SIG-M5 (cell line): ENCODE measurements around the gene FAM83F.

Experiments
- DNase-seq: peaks from one replicate; lab custom pipeline; 2025; lab: John Stamatoyannopoulos, UW

The FAM83F gene

GRCh38 chr22:40067639-40068038, 72.9 kb downstream of the FAM83F start:
- DNase-seq = no peak

GRCh38 chr22:40070701-40071100, 75.9 kb downstream of the FAM83F start:
- DNase-seq = no peak

GRCh38 chr22:40071720-40072119, 77.0 kb downstream of the FAM83F start:
- DNase-seq = no peak

GRCh38 chr22:40076702-40077645, 82.2 kb downstream of the FAM83F start:
- DNase-seq = no peak

- DNase-seq = no peak
Measured at GRCh38 chr22:40077646-40078016, 82.9 kb downstream of the FAM83F start.

- no peak for DNase-seq
Measured at GRCh38 chr22:40081662-40082061, 86.9 kb downstream of the FAM83F start.

- DNase-seq = no peak
Measured at GRCh38 chr22:40082184-40082583, 87.4 kb downstream of the FAM83F start.

GRCh38 chr22:40083794-40084193, 89.0 kb downstream of the FAM83F start:
- no peak for DNase-seq

GRCh38 chr22:40084246-40084645, 89.5 kb downstream of the FAM83F start:
- no peak for DNase-seq

GRCh38 chr22:40088818-40089217, 94.1 kb downstream of the FAM83F start:
- DNase-seq = no peak
